Stimulated activated CD4-positive, alpha-beta T cell treated with anti-CD3 and anti-CD28 coated beads, Interleukin-1b, Interleukin-23, amount 100 ng/mL, for 24 hours (primary cell): ENCODE data around the gene PLA2G2C.
A peak's percentile ranks its signal among the peaks of the same experiment; 100 is the strongest.

Experiments used
- DNase-seq, 4 experiments: peaks; one replicate each; pipeline ENCODE4 v3.0.0-alpha.2; 2020; ENCODE audit warnings: low read depth in 4 of 4, low spot score in 1 of 4

Gene PLA2G2C

DNA sequence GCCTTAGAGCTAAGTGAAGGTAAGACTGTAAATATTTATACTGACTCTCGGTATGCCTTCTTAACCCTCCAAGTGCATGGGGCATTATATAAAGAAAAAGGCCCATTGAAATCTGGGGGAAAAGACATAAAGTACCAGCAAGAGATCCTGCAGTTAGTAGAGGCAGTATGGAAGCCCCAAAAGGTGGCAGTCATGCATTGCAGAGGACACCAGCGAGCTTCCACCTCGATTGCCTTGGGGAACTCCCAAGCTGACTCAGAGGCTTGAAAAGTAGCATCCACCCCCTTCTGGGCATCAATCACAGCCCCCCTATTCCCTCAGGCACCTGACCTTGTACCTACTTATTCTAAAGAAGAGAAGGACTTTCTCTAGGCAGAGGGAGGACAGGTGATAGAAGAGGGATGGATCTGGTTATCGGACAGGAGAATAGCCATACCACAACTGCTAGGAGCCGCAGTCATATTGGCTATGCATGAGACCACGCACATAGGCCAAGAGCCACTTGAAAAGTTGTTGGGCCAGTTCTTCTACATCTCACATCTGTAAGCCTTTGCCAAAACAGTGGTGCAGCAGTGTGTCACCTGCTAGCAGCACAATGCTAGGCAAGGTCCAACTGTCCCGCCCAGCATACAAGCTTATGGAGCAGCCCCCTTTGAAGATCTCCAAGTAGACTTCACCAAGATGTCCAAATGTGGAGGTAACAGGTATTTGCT lies 27.8 kb downstream of the PLA2G2C start:
- no peak for DNase-seq

DNA sequence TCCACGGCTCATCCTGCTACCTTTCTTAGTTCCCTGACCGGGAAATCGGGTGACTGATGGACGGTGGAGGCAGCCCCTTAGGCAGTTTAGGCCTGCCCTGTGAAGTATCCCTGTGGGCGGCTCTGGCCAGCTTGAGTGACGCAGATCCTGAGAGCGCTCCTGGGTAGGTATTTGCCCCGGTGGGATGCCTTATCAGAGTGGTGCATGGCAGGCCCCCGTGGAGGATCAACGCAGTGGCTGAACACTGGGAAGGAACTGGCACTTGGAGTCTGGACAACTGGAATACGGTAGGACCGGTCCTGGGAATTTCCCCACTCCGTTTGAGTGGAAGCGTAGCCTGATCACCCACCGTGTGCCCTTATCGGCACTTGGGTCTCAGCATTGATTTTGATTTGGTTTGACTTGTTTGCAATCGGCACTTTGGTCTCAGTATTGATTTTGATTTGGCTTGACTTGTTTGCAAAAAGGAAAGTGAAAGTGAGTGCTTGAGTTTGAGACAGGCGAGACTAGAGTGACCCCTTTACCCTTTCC lies 32.0 kb downstream of the PLA2G2C start:
- no peak for DNase-seq

DNA sequence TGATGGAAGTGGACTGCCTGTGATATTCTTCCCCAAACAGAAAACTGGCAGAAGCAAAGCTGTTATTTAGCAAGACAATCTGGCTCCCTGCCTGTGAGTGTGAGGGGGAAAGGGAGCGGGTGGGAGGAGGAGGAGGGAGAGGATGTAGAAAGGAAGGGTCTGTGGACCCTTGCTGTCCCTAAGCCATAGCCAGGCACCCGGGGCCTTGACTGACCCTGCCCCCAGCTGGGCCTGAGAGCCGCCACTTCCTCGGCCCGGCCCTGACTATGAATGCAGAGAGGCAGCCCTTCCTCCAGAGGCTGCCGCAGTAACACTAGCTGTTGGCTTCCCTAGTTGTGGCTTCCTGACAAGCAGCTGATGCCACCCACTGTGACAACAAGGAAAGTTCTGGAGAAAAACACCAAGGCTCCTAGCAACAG lies 33.3 kb downstream of the PLA2G2C start:
- no peak for DNase-seq

DNA sequence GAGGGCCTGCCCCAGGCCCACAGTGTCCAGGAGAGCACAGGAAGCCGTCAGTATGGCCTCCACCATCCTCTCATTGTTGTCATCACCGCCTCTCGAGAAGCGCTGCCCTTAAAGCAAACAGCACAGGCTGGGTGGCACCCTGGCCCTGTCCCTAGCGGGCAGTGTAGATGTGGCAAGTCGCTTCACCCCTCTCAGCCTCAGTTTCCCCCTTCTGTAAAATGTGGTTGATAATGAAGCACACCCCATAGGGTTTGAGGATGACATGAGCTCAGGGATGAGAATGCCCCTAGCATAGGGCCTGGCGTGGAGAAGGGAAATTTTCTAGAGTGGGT lies 33.8 kb downstream of the PLA2G2C start:
- no peak for DNase-seq

DNA sequence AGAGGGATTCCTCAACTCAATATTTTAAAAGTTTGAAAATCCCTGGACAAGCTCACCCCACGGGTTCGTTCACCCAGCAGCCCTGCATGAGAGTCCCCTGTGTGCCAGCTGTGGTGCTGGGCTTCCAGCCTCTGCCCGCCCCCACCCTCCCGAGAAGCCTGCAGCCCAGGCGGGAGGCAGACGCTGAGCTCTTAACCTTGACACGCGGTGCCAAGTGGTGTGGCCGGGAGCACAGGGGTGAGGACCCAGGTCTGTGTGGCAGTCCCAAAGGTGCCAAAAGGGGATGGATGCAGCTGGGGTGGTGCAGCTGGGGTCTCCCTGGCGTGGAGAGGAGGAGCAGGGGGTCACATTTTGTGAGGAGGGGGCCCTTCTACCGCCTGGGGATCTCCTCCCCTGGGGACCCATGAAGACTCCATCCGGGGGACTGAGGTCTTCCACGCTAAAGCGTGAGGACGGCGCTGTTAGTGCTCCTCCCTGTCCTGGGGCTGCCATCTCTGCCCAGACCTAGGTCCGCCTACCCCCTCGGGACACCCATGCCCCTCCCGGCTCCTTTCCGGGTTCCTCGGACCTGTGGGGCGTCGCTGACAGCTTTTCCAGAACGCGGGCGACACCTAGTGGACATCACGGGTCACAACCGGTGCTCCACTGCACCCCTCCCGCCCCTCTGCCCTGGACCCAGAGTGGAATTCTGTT lies 34.3 kb downstream of the PLA2G2C start:
- peak; percentile 62 to 74 (median 69) for DNase-seq

DNA sequence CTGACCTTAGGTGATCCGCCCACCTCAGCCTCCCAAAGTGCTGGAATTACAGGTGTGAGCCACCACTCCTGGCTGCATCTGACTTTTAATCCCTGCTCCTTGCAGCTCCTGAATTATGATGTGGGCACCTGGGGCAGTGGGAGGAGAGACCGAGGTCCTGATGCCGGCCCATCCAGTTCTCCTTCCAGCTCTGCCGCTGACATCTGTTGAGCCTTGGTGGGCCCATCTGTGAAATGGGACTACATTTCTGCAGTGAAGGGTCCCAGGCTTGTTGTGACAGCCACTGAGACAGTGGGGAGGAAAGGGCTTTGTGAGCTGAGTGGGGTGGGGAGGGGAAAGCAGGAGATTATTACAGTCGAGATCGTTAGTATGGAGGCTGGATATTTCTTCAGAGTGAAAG lies 35.3 kb downstream of the PLA2G2C start:
- no peak for DNase-seq

DNA sequence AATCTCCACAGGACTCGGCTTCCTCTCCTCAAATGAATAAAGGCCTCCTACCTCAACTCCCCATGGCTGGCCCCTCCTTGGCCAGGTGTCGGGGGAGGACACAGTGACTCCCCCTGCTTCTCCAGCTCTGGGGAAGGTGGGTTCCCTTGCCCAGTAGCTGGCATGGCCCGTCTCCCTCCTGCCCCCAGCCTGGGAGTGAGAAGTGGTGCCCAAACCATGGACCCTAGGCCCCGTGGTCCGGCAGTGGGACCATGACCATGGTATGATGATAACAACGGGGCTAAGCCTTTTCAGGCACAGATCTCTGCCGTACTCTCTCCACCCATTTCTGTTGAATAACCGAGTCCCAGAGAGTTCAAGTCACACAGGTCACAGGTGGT lies 36.0 kb downstream of the PLA2G2C start:
- DNase-seq, result no peak

DNA sequence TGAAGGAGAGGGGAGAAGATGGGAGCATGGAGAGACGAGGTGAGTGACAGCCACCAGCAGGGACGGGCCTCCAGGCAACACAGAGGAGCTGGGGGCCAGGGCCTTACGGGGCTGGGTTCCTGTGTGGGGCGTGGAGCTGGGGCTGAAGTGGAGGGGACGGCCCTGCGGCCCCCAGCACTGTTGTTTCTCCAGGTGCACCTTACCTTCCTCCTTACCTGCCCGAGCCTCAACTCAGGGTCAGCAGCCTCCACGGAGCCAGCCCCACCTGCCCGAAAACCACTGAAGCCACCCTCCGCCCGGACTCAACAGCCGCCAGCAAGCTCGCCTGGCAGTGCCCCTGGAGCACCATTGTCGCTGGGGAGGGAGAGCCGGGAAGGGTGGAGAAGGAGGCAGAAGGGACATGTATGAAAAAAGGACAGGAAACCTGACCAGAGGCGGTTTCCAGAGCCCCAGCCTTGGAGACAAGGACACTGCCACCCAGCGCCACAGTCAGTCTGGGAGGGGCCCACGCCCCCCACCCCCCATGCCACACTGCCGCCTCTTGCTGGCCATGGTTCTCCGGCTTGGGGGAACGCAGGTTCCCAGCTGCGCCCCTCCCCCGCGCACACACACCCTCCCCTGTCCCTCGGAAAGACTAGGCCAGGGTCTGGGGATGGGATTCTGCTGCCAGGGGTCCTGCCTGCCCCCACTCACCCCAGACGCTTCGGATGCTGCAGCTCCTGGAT lies 36.6 kb downstream of the PLA2G2C start:
- no peak for DNase-seq

DNA sequence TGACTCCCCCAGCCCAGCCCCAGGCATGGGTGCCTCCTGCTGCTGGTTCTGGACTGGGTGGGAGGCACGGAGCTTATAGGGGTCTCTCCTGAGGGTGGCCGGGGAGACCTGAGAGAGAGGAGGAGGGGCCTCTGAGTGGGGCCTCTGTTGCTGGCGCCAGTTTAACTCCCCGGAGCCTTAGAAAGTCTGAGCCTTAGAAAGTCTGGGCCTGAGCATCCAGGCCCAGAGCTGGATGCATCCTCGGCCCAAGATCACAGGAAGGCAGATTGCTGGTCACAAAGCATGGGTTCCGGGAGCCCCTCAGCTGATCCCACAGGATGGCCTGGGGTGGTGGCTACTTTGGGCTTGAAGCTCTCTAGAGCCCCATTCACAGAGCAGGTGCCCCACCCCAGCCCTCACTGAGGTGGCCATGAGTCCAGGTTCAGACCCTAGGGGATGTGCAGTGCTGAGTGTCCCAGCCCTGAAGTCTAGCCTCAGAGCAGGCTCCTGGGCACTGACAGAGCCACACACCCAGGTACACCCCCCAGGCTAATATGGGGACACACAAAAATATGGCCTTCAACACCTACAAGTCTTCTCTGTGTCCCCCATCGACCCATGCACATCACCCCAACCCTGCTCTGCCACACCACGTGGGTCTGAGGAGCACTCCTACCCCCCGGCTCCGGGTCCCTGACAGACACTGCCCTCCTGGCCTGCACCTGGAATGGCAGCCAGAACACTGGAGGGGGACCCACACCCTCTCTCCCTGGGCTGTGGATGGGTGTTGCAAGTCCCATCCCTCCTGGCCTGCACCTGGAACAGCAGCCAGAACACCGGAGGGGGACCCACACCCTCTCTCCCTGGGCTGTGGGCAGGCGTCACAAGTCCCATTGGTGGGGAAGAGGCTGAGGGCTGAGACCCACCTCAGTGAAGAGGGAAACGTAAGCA lies 37.5 kb downstream of the PLA2G2C start:
- no peak for DNase-seq

DNA sequence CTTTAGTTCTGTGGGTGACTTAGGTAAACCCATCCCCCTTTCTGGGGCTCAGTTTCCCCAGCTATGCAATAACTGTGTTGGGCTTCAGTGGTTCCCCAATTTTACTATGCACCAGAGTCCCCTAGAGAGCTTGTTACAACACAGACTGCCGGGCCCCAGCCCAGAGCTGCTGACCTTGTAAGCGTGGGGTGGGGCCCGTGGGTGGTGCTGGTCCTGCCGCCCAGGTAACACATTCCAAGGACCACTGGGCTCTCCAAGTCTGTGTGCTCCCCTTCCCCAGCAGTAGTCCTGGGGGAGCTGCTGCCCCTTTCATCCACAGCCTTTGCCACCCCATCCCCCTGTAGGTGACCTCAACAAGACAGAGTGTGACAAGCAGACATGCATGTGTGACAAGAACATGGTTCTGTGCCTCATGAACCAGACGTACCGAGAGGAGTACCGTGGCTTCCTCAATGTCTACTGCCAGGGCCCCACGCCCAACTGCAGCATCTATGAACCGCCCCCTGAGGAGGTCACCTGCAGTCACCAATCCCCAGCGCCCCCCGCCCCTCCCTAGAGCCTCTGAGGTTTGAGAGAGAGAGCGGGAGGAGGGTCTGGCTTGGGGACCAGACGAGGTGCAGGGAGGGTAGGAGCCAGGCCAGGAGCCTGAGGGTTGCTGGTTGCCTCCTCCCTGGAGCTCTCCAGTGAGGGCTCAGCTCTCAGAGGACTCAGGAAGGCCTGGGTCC lies 38.3 kb downstream of the PLA2G2C start:
- no peak for DNase-seq

DNA sequence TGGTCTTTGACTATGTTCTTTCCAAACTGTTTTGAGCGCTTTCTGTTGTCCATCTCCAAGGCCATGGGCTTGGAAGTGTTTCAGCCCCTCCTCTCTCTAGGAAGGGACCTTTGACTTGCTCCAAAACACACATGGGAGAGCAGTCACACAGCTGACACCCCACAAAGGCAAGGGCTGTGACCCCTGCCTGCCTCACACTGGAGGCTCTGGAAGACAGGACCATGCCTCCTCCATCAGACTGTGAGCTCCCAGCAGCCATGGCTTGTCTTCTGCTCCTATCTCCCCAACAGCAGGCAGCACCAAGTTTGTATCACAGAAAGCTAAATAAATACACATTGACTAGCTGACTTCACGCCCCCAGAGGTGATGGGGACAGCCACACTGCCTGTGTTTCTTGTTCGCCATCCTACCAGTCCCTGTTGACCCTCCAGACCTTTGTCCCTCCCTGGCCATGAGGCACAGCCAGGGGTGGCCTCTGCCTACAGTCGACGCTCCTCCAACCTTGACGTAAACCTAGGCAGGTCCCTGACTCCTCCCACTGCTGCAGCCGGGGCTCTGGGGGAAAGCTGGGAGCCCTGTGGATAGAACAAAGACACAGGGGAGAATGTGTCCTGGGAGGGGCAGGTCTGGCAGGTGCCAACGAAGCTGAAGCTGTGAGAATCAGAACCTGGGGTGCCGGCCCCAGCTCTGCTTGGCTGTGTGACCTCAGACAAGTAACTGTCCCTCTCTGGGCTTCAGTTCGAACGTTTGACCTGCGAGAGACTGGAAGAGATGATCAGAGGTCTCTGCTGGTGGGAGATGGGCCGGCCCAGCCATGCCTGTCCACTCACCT lies 42.4 kb downstream of the PLA2G2C start:
- DNase-seq, result no peak

DNA sequence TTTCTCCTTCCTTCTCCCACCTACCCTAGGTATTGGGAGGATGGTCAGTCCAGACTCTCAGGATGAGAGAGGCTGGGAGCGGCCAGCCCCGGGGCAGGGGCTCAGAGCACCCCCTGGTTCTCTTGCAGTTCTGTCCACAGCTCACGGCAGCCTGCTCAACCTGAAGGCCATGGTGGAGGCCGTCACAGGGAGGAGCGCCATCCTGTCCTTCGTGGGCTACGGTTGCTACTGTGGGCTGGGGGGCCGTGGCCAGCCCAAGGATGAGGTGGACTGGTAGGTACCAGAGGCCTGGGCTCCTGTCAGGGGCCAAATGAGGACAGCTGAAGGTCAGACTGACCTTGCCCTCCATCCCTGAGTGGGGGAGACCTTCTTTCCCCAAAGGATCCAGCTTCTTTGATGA lies 43.0 kb downstream of the PLA2G2C start:
- DNase-seq, result no peak

DNA sequence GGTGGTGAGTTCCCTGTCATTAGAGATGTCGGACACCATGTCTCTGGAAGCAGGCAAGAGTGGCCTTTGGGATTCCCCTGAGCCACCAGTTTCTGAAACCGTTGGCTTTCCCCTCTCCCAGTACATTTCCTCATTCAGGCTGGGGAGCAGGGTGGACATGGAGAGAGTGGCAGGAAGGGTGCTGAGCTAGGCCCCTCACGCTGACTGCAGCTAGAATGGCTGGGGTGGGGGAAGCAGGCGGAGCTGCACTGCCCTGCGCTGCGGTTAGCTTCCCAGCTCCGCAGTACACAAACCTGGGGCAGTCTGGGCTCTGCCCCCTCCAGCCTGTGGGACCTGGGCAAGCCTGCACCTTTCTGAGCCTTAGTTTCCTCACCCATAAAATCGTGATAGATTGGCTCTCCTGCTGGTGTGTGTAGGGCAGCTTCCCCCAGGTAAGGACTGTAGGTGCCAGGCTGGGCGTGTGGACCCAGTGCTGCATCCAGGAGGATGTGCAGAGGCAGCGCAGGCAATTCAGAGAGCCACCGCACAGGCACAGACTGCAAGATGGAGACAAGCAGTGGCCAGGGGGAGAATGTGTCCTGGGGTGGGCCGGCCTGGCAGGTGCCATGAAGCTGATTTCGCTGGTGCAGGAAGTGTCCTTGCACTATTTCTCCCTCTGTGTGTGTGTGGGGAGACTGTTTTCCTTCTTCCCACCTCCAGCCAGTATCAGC lies 44.2 kb downstream of the PLA2G2C start:
- DNase-seq, result no peak

DNA sequence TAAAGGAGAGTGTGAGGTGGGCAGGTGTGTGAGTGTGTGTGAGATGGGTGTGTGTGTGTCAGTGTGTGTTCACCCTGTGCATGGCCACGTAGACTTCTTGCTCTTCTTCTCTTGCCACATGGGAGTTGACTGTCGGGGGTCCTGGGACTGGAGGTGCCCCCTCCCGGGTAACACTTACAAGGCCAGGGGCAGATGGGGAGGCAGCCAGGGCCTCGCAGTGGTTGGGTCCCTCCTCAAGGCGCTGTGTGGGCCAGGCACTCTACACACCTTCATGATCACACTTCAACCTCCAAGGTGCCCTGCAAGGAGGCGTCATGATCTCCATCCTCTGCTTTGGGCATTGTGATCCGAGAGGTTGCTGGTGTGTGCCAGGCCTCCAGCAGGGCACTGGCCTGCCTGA lies 44.9 kb downstream of the PLA2G2C start:
- DNase-seq, result no peak

DNA sequence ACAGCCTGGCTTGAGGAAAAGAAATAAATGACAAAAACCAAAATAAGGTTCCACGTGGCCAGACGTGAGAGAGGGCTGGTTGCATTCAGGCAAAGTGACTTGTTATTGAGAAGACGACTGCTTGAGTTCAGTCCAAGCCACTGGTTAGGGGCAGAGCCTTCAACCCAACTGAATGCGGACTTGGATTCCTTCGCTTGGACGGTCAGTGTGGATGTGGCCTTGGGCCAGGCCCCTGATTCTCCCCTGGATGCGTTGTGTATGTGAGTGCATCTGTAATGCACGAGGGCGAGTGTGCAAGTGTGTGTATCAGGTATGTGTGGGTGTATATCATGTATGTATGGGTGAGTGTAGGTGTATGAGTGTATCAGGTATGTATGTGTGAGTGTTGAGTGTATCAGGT lies 45.3 kb downstream of the PLA2G2C start:
- no peak for DNase-seq

DNA sequence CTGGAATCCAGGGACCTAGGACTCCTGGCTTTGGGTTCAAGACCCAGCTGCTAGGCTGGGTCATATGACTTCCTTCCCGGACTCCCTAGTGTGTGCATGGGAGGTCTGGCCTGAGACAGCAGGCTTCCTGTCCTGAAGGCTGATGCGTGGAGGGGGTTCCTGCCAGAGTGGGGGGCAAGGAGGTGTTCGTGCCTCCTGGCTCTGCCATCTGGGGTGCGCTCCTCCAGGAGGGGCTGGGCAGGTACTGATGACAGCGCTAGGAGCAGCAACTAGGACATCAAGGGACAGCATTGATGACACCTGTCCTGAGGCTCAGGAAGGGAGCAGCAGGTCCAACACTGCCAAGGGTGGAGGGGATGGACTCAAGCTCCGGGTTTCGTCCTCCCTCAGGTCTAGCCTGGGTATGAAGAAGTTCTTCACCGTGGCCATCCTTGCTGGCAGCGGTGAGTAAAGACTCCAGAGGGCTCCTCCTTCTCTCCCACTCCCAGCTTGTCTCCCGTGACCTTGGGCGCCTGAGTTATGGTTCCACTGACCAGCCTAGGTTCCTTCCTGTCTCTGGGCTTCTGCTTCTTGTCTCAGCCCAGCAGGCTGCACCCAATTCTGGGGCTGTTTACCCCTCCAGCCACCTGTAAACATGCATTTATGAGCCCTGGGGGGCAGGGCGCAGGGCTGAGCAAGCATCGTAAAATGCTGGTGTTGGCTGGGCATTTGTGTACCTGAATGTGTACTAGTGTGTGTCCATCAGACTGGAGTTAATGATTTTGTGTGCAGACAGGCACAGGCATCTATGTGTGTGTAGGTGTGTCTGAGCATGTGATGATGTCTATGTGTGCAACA lies 46.3 kb downstream of the PLA2G2C start:
- DNase-seq, result no peak

DNA sequence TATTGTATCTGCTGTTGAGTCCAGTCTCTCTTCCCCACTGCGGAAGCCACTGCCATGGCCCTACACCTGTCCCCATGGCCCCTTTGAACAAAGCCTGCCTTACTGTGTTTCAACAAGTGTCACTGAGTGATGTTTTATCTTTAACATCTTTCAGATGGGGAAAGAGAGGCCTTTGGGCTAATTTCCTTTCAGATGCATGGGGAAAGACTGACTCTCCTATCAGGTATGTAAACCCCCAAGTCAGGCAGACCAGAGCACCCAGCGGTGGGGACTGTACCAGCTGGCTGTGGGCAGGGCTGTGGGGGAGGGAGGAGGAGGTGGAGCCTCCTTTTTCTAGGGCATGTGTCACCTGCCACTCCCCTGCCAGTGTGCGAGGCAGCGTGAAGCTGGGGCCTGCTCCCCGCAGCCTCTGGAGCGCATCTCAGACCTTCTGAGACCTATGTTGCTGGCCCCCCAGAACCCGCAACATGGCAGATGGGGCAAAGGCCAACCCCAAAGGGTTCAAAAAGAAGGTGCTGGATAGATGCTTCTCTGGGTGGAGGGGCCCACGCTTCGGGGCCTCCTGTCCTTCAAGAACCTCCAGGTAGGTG lies 47.3 kb downstream of the PLA2G2C start, which contains the start of gene PLA2G2F:
TSS of gene PLA2G2F (plus strand) at position 363 of the 590 bp plus-strand sequence. CDS start at position 468, 105 bp downstream.
- DNase-seq, result no peak
